Spleen (tissue), 7 donors: Measurements from ENCODE around the gene EGFLAM.

Source experiments
- CTCF ChIP-seq, 11 experiments: fragments of 200-600 bp in 7 of 11; fragments of 450-650 bp in 4 of 11; sonication (generic) in 4 of 11; IDR thresholded peaks in 8 of 11; conservative IDR thresholded peaks in 3 of 11; 1 replicate in 7 of 11; 2 replicates in 4 of 11; pipeline versions ENCODE4 v1.4.0 to v1.8.0; 2016 to 2021; ENCODE audit warnings: antibody characterized with exemption in 11 of 11, inconsistent platforms in 4 of 11, mild to moderate bottlenecking in 1 of 11
- POLR2A ChIP-seq, 3 donors: fragments of 450-650 bp; IDR thresholded peaks; one replicate each; pipeline ENCODE4 v1.5.1; 2017; ENCODE audit warnings: antibody characterized with exemption in 3 of 3, mild to moderate bottlenecking in 1 of 3
- POLR2AphosphoS5 ChIP-seq, 3 donors: sonication (generic); formaldehyde crosslinking; IDR thresholded peaks; one replicate each; pipeline ENCODE4 v1.5.1; 2017; ENCODE audit warnings: antibody characterized with exemption in 3 of 3
- donor health status: DM: no; HTN: no; CAD: no; lungs with moderate emphysema.
- donor health status: DM: no; HTN: no; CAD: no.
- donor health status: DM: no; HTN: no; CAD: no.

DNA sequence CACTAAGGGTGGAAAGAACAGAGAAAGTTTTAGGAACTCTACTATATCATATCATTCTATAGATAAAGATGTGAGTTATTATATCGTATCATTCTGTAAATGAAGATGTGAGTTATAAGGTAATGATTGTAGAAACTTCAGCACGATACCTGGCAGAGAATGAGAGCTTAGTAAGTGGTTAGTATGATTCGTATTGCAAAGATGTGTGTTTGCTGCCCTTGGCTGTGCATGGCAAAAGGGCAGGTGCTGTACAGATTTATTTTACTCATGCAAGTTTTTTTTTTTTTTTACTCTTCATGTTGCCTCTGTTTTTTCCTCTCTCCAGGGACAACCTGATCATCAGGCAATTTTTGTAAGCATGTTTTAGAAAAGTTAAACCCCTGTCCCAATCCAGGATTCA, 83.3 kb downstream of the EGFLAM start:
- TF ChIP-seq POLR2A (IDR thresholded peaks at IDR 0.05), result no peak
- no peak for TF ChIP-seq CTCF (IDR thresholded peaks at IDR 0.05 in 8 of 11, conservative IDR thresholded peaks at IDR 0.05 in 3 of 11)
- no peak for TF ChIP-seq POLR2AphosphoS5 (IDR thresholded peaks at IDR 0.05)
